Measurements from ENCODE around the gene LMTK3. TPM values are rescaled to one million over a fixed set of nuclear protein-coding genes. Genes with fewer than 3 reads are reported as not detected.
A peak's percentile ranks its signal among the peaks of the same experiment; 100 is the strongest.

The LMTK3 gene
- polyA plus RNA-seq, 4 donors = 1.7 to 3.6 (median 2.4) TPM

DNA sequence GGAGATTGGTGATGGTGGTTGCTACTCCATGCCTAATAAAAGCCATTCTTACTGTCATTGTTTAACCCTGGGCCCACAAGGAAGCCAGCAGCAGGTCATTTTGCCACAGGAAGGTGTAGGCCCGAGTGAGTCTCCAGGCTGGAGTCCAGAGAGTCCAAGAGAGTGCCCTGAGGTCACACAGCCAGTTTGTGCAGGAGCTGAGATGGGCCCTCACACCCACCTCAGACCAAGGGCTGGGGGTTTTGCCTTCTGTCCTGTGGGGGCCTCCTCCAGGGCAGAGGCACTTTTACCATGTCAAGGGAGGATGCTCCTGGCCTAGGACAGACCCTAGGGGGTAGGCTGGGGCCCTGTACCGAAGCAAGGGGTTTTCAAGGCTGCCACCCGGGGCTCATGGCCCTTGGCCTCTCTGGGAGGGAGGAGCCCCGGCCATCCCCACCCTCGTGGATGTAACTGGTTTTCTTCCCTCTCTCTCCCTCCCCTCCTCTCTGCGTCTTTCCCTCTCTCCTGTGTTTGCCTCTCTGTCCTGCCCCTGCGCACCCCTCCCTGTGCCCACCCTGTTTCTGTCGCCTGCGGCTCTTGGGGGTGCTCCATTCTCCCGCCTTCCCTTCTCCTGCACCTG lies 34.5 kb downstream of the LMTK3 start:
- DNase-seq (ENCODE audit: low read depth in 4 of 4, low spot score in 3 of 4) = no peak

DNA sequence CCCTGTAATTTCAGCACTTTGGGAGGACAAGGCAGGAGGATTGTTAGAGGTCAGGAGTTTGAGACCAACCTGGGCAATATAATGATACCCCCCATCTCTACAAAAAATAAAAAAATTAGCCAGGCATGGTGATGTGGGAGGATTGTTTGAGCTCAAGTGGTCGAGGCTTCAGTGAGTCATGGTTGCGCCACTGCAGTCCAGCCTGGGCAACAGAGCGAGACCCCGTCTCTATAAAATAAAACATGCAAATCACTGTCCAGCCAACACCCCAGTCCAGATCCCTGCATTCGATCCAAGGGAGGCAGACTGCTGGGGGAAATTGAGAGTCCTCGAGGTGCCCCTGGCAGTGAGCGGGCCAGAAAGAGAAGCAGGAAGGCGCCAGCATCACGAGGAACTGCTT lies 35.5 kb downstream of the LMTK3 start:
- no peak for DNase-seq (ENCODE audit: low read depth in 4 of 4, low spot score in 3 of 4)

GRCh38 chr19:48475369-48476068 lies 36.1 kb downstream of the LMTK3 start:
- no peak for DNase-seq (ENCODE audit: low read depth in 4 of 4, low spot score in 3 of 4)

DNA sequence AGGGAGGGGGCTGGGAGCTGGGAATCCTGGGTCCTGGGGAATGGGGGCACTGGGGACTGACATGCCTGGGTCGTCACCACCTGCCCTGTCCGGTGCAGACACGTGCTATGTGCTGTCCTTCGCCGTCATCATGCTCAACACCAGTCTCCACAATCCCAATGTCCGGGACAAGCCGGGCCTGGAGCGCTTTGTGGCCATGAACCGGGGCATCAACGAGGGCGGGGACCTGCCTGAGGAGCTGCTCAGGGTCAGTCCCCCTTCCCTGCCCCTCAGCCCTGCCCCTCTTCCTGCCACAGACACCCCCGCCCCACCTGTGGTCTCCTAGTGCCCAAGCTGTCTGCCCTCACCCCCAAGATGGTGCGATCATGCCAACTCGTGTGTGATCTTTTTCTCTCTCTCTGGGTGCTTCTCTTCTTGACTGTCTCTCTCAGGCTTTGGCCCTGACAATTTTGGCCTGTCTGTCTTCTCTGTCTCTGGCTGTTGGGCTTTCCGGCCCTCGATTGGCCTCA lies 37.5 kb downstream of the LMTK3 start:
- no peak for DNase-seq (ENCODE audit: low read depth in 4 of 4, low spot score in 3 of 4)

- no peak for DNase-seq (ENCODE audit: low read depth in 4 of 4, low spot score in 3 of 4)
These were observed 38.3 kb downstream of the LMTK3 start for GRCh38 chr19:48473161-48473966.

GRCh38 chr19:48471836-48472235 lies 39.8 kb downstream of the LMTK3 start:
- DNase-seq (ENCODE audit: low read depth in 4 of 4, low spot score in 3 of 4) = no peak

- no peak for DNase-seq (ENCODE audit: low read depth in 4 of 4, low spot score in 3 of 4)
These were observed 40.8 kb downstream of the LMTK3 start for GRCh38 chr19:48470856-48471255.

DNA sequence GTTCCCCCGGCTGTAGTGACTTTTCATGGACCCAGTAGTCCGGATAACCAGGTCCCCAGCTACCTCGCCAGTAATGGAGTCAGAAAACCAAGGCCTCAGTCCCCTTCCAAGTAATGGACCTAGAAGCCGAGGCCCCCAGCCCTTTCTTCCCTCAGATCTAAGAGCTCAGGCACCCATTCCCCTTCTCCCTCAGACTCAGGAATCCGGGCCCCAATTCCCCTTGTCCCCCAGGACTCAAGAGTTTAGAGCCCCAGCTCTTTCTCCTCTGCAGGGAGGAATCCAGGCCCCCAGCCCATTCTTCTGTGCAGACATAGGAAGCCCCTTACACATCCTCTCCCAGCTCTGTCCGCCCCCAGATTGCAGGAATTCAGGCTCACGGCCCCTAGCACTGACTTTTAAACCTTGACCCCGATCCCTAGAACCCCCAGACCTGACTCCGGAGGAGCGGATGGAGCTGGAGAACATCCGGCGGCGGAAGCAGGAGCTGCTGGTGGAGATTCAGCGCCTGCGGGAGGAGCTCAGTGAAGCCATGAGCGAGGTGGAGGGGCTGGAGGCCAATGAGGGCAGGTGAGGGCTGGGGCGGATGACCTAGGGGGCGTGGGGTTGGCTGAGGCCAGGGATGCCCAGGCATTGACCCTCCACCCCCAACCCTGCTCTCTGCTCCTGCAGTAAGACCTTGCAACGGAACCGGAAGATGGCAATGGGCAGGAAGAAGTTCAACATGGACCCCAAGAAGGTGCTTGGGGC lies 41.5 kb downstream of the LMTK3 start:
- no peak for DNase-seq (ENCODE audit: low read depth in 4 of 4, low spot score in 3 of 4)

GRCh38 chr19:48469289-48469881 lies 42.2 kb downstream of the LMTK3 start, which contains the start of gene CYTH2:
Gene CYTH2, plus strand, starts transcription at chr19:48469369. Its CDS starts 139 bp downstream, at chr19:48469508.
- DNase-seq (ENCODE audit: low read depth in 4 of 4, low spot score in 3 of 4) = peak in 2 of 4 donors; percentile 48 to 54

DNA sequence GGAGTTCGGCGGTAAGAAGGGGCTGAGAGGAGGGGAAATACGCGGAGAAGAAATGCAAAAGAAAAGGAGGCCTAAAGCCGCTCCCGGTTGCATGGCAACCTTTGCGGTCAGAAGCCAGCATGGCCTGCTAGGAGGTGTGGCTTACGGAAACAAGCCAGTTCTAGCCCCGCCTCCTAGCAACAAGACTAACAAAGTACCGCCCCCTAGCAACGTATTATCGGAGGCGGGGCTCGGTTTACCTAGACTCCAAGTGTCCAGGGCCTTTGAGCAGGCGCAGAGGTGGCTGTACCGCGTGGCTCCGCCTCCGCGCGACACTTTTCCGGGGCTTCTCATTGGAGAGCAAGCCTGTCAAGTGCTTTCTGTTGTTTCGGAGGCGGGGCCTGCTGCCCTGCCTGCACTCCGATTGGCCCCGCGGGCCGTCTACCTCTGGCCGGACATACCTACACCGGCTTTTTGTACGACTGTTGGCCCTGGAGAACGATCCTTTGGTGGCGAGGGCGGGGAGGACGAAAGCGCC lies 42.8 kb downstream of the LMTK3 start:
- DNase-seq (ENCODE audit: low read depth in 4 of 4, low spot score in 3 of 4) = peak; percentile 100

DNA sequence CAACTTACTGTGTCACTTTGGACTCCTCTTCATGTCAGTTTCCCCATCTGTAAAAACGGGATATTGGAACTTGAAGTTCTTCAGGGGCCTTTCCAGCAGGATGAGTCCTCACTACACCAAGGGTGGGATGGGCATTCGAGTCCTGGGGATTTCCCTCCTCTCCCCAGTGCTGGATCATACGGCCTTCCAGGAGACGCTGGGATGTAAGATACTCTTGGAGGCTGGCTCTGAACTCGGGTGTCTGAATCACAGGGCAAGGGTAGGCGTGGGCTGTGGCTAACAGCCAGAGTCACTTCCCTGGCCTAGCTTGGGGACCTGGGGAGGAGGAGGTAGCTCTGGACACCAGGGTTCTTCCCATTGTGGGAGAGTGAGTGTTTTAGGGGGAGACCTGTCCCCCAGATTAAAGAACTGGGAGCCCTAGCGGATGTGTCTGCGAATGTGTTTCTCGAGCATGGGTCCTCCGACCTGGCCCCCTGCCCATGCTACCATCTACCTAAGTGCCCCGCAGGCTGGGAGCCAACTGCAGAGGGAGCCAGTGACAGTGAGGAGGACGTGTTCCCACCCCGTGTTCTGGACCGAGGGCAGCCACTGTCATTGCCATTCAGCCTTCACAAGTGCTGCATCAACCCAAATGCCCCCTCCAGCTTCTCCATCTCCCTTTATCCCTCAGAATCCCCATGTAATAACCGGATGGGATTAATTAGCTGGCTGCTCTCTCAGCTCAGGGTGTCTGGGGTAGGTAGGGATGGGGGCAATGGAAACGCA lies 44.9 kb downstream of the LMTK3 start:
- no peak for DNase-seq (ENCODE audit: low read depth in 4 of 4, low spot score in 3 of 4)

DNA sequence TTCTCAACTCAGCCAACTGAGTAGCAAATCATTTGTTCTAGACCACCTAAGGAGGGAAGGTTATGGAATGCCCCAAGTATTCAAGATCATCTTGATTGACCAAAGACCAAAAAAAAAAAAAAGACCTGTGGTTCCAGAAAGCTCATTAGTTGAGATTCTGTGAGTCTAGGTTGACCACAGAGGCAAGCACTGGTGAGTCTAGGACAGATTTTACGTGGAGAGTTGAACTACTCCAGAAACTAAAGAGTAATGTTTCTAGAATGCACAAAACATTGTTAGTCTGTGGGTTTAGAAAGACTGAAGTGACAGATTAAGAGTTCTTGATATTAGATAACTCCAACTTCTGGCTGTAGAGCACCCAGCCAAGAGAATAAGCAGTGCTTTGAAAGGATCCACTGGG lies 46.4 kb downstream of the LMTK3 start:
- DNase-seq (ENCODE audit: low read depth in 4 of 4, low spot score in 3 of 4) = no peak

GRCh38 chr19:48461982-48462655 lies 49.5 kb downstream of the LMTK3 start:
- DNase-seq (ENCODE audit: low read depth in 4 of 4, low spot score in 3 of 4) = no peak

- DNase-seq (ENCODE audit: low read depth in 4 of 4, low spot score in 3 of 4) = no peak
These were observed 50.0 kb downstream of the LMTK3 start for GRCh38 chr19:48461651-48461981.

GRCh38 chr19:48458016-48458415 lies 53.6 kb downstream of the LMTK3 start:
- no peak for DNase-seq (ENCODE audit: low read depth in 4 of 4, low spot score in 3 of 4)

DNA sequence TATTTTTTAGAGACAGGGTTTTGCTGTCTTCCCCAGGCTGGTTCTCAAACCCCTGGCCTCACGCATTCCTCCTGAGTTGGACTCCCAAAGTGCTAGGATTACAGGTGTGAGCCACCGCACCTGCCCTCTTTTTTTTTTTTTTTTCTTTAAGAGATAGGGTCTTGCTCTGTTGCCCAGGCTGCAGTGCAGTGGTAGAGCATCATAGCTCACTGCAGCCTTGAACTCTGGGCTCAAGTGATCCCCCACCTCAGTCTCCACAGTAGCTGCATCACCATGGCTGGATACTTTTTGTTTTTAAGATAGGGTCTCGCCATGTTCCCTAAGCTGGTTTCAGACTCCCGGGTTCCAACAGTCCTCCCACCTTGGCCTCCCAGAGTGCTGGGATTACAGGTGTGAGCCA lies 54.8 kb downstream of the LMTK3 start:
- DNase-seq (ENCODE audit: low read depth in 4 of 4, low spot score in 3 of 4) = no peak

DNA sequence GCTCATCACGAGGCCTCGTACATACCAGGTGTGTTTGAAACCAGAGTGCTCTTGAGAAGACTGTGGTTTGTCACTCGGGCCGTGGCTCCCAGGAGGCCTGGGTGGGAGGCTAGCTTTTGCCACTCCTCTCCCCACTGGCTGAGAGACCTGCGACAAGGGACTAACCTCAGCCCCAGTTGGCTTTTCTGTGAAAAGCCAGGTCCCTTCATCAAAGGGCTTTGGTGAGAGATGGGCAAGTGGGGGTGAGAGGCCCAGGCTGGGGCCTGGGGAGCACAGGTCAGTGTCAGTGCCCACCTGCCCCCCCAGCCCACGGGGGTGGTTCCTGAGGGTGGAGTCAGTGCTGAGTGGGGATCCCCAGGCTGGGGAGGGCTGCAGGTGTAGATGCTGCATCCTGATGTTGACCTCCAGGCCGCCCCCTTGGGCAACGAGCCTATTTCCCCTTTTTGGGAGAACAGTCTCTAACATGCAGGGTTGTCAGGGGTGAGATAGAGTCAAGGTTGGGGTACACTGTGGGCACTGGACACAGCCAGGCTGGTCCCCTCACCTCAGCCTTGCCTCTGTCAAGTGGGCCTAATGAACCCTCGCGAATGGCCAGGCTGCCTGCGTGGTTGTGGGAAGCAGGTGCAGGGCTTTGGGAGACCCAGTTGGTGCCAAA lies 55.6 kb downstream of the LMTK3 start:
- DNase-seq (ENCODE audit: low read depth in 4 of 4, low spot score in 3 of 4) = no peak

DNA sequence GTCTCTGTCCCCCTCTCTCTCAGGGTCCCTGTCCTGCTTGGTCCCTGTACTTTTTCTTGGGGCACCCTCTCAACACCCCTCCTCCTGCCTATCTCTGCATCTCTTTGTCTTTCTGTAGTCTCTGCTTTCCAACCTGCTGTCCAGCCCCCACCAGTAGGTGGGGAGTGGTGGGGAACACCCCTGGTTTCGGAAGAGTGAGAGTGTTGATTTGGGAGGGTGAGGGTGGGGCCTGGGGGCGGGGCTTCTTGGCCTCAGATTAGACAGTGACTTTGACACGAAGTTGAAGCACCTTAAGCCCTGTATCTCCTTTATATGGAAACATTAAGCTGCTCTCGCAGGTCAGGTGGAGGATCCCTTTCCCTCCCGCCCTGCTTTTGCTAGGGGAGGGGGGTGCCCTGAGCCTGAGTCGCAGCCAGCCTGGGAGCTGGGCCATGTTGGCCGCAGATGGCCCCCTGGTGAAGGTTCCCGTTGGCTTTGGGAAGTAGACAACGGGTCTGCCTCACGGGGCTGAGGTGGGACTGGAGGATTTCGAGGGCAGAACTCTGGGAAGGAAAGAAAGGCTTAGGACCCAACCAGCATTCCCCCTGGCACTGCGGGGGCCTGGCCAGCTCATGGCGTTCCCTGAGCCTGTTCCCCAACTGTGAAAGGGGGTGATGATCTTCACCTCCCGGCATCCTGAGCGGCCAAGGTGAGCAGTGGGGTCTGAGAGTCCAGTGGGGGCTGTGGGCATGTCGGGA lies 56.3 kb downstream of the LMTK3 start, which contains the start of gene KCNJ14:
TSS of gene KCNJ14 (plus strand) at position 404 of the 737 bp plus-strand sequence. CDS start 6,151 bp downstream, outside the sequence.
- DNase-seq (ENCODE audit: low read depth in 4 of 4, low spot score in 3 of 4) = no peak

All from right renal pelvis (tissue), 4 donors.